ENCODE measurements around the gene CR1L. TPM values are rescaled to one million over a fixed set of nuclear protein-coding genes. Genes with fewer than 3 reads are reported as not detected.

CR1L gene
- total and polyA plus RNA-seq, 9 of the 15 experiments (the other 6 are each of a cell fraction or from before 2014, with no cell fraction given) = 10.1 to 74.8 (median 34.3) TPM

GRCh38 chr1:207745839-207746767, 101.2 kb downstream of the CR1L start (continued):
- TF ChIP-seq FOXM1 (IDR thresholded peaks at IDR 0.05; ENCODE audit: low read depth) (peak; percentile 79), FOXM1 (CRISPR knock-in tag; IDR thresholded peaks at IDR 0.05; ENCODE audit: low read depth) (0 out of 2 replicates have a peak, but pooled peaks have one; percentile 34), ZNF766 (CRISPR knock-in tag; conservative IDR thresholded peaks at IDR 0.05) (no peak), HDGF (IDR thresholded peaks at IDR 0.05) (no peak), PKNOX1 (IDR thresholded peaks at IDR 0.05) (peak; percentile 70), ZNF146 (CRISPR knock-in tag; IDR thresholded peaks at IDR 0.05; ENCODE audit: unreplicated experiment) (no peak), SRSF9 (IDR thresholded peaks at IDR 0.05; ENCODE audit: borderline replicate concordance, low read depth, low read length) (no peak), MEIS2 (IDR thresholded peaks at IDR 0.05; ENCODE audit: partially characterized antibody) (peak; percentile 37), CHD4 (IDR thresholded peaks at IDR 0.05; ENCODE audit: insufficient read depth, insufficient replicate concordance, low read depth, low read length, poor library complexity, severe bottlenecking) (no peak), HSF4 (CRISPR knock-in tag; IDR thresholded peaks at IDR 0.05; ENCODE audit: borderline replicate concordance) (no peak), HMGN3 (IDR thresholded peaks at IDR 0.05; ENCODE audit: borderline replicate concordance, extremely low read depth, insufficient read length, low read depth, low read length) (no peak), ZNF41 (CRISPR knock-in tag; conservative IDR thresholded peaks at IDR 0.05) (no peak), ZNF197 (CRISPR knock-in tag; IDR thresholded peaks at IDR 0.05; ENCODE audit: low read depth) (0 out of 2 replicates have a peak, but pooled peaks have one; percentile 55), JUNB (CRISPR knock-in tag; conservative IDR thresholded peaks at IDR 0.05) (no peak), MIER1 (IDR thresholded peaks at IDR 0.05; ENCODE audit: low read depth) (no peak), TFAM (CRISPR knock-in tag; conservative IDR thresholded peaks at IDR 0.05) (no peak), PHB (CRISPR knock-in tag; IDR thresholded peaks at IDR 0.05) (no peak), KLF6 (CRISPR knock-in tag; IDR thresholded peaks at IDR 0.05; ENCODE audit: borderline replicate concordance) (no peak), ZFP36 (IDR thresholded peaks at IDR 0.05; ENCODE audit: low read depth, low read length, partially characterized antibody) (no peak), ZNF184 (CRISPR knock-in tag; IDR thresholded peaks at IDR 0.05) (no peak), AFF4 (CRISPR knock-in tag; IDR thresholded peaks at IDR 0.05) (no peak)
- TF ChIP-seq, protein P1, sequence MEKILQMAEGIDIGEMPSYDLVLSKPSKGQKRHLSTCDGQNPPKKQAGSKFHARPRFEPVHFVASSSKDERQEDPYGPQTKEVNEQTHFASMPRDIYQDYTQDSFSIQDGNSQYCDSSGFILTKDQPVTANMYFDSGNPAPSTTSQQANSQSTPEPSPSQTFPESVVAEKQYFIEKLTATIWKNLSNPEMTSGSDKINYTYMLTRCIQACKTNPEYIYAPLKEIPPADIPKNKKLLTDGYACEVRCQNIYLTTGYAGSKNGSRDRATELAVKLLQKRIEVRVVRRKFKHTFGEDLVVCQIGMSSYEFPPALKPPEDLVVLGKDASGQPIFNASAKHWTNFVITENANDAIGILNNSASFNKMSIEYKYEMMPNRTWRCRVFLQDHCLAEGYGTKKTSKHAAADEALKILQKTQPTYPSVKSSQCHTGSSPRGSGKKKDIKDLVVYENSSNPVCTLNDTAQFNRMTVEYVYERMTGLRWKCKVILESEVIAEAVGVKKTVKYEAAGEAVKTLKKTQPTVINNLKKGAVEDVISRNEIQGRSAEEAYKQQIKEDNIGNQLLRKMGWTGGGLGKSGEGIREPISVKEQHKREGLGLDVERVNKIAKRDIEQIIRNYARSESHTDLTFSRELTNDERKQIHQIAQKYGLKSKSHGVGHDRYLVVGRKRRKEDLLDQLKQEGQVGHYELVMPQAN (IDR thresholded peaks at IDR 0.05; ENCODE audit: borderline replicate concordance) = no peak

Measured in K562 (cell line).